Skeletal muscle tissue (tissue), 4 donors: ENCODE data around the gene MTERF4. TPM values are rescaled to one million over a fixed set of nuclear protein-coding genes. Genes with fewer than 3 reads are reported as not detected.
"Not testable (repeated sequence)": the region's sequence is repeated elsewhere in the genome, so short reads cannot be mapped to it uniquely, and the experiment has no call there.

ENCODE experiments used
- H3K27ac ChIP-seq: one replicate; pipeline ENCODE4 v1.7.0; 2013; ENCODE audit warnings: mild to moderate bottlenecking, low read depth, low read length, inconsistent platforms
- H3K27me3 ChIP-seq, 3 donors: one replicate each; pipeline ENCODE4 v1.7.0; 2013; ENCODE audit warnings: low read length in 3 of 3; ENCODE audit not compliant: control insufficient read depth in 3 of 3, insufficient read depth in 3 of 3
- H3K36me3 ChIP-seq, 3 donors: one replicate each; pipeline ENCODE4 v1.7.0; 2013; ENCODE audit warnings: low read length in 3 of 3; ENCODE audit not compliant: control insufficient read depth in 3 of 3, insufficient read depth in 3 of 3
- H3K4me1 ChIP-seq, 3 donors: one replicate each; pipeline ENCODE4 v1.7.0; 2013; ENCODE audit warnings: low read length in 3 of 3, mild to moderate bottlenecking in 3 of 3; ENCODE audit not compliant: control insufficient read depth in 3 of 3, insufficient read depth in 3 of 3
- H3K4me3 ChIP-seq, 3 donors: one replicate each; pipeline ENCODE4 v1.7.0; 2013; ENCODE audit warnings: low read length in 3 of 3
- H3K9ac ChIP-seq, 3 donors: one replicate each; pipeline ENCODE4 v1.7.0; 2013; ENCODE audit warnings: low read length in 3 of 3, mild to moderate bottlenecking in 3 of 3, moderate library complexity in 2 of 3, low read depth in 1 of 3
- H3K9me3 ChIP-seq, 3 donors: one replicate each; pipeline ENCODE4 v1.7.0; 2013; ENCODE audit warnings: low read length in 3 of 3; ENCODE audit not compliant: control insufficient read depth in 3 of 3
- total RNA-seq: library from RNA; depleted of rRNA; stranded (reverse); fragments of >200 nt; gene quantifications from one replicate; pipeline ENCODE4 v1.2.3, GENCODE V29; 2014
- donor health status: Osteomylitis.

MTERF4 gene
- total RNA-seq, 1 donor from 2014 or later = 32.4 TPM

- H3K4me1 ChIP-seq = peaks cover 14 to 28% (median 19%) of the 10 kb centered on the region in 3 donors
- H3K9me3 ChIP-seq, H3K27me3 ChIP-seq, H3K36me3 ChIP-seq, H3K4me3 ChIP-seq, H3K27ac ChIP-seq, H3K9ac ChIP-seq: not testable (repeated sequence)
Observed at GRCh38 chr2:241104611-241105010, 2.5 kb upstream of the MTERF4 start.

- peaks cover 0 to 14% (median 13%) of the 10 kb centered on the region in 3 donors for H3K36me3 ChIP-seq
- no peaks in the 10 kb centered on the region for H3K27me3 ChIP-seq
- peaks cover 17 to 35% (median 19%) of the 10 kb centered on the region in 3 donors for H3K4me1 ChIP-seq
- no peaks in the 10 kb centered on the region for H3K9me3 ChIP-seq
- peak overlapping the region; percentile 94 to 99 (median 98) for H3K9ac ChIP-seq
- no peak overlapping the region for H3K27ac ChIP-seq
- H3K4me3 ChIP-seq = peak overlapping the region; percentile 83 to 94 (median 92)
Observed at GRCh38 chr2:241103176-241103595, 1.1 kb upstream of the MTERF4 start.

- peaks cover 23 to 43% (median 34%) of the 10 kb centered on the region in 3 donors for H3K36me3 ChIP-seq
- no peak overlapping the region for H3K9ac ChIP-seq
- peaks cover 17 to 35% (median 19%) of the 10 kb centered on the region in 3 donors for H3K4me1 ChIP-seq
- H3K27me3 ChIP-seq = no peaks in the 10 kb centered on the region
- H3K4me3 ChIP-seq = no peak overlapping the region
- H3K27ac ChIP-seq = no peak overlapping the region
- no peaks in the 10 kb centered on the region for H3K9me3 ChIP-seq
Observed at GRCh38 chr2:241099246-241099645, 2.8 kb downstream of the MTERF4 start.

GRCh38 chr2:241096979-241097378 lies 5.1 kb downstream of the MTERF4 start:
- H3K4me1 ChIP-seq = peaks cover 16 to 31% (median 18%) of the 10 kb centered on the region in 3 donors
- no peak overlapping the region for H3K27ac ChIP-seq
- H3K9me3 ChIP-seq = no peaks in the 10 kb centered on the region
- no peak overlapping the region for H3K4me3 ChIP-seq
- H3K27me3 ChIP-seq = no peaks in the 10 kb centered on the region
- H3K9ac ChIP-seq = no peak overlapping the region
- peaks cover 40 to 64% (median 54%) of the 10 kb centered on the region in 3 donors for H3K36me3 ChIP-seq

GRCh38 chr2:241095594-241096290 lies 6.3 kb downstream of the MTERF4 start:
- Histone ChIP-seq H3K9me3 (no peaks in the 10 kb centered on the region), H3K27ac (no peak overlapping the region), H3K4me1 (peaks cover 9 to 26% (median 9%) of the 10 kb centered on the region in 3 donors), H3K4me3 (no peak overlapping the region), H3K36me3 (peaks cover 50 to 76% (median 65%) of the 10 kb centered on the region in 3 donors), H3K9ac (no peak overlapping the region), H3K27me3 (no peaks in the 10 kb centered on the region)

- Histone ChIP-seq H3K9me3 (no peaks in the 10 kb centered on the region), H3K27ac (no peak overlapping the region), H3K4me3 (no peak overlapping the region), H3K4me1 (peaks cover 3 to 18% (median 7%) of the 10 kb centered on the region in 3 donors), H3K27me3 (no peaks in the 10 kb centered on the region), H3K36me3 (peaks cover 52 to 75% (median 71%) of the 10 kb centered on the region in 3 donors), H3K9ac (no peak overlapping the region)
Observed at GRCh38 chr2:241094924-241095420, 7.1 kb downstream of the MTERF4 start.

GRCh38 chr2:241094172-241094571 lies 7.9 kb downstream of the MTERF4 start:
- no peak overlapping the region for H3K27ac ChIP-seq

GRCh38 chr2:241093133-241093781 lies 8.8 kb downstream of the MTERF4 start:
- H3K27ac ChIP-seq = peak overlapping the region; percentile 45
- H3K36me3 ChIP-seq = peaks cover 67 to 79% (median 73%) of the 10 kb centered on the region in 3 donors
- H3K9me3 ChIP-seq, H3K4me3 ChIP-seq, H3K9ac ChIP-seq, H3K27me3 ChIP-seq: not testable (repeated sequence)
- H3K4me1 ChIP-seq = peaks cover 3 to 11% (median 4%) of the 10 kb centered on the region in 3 donors

More at GRCh38 chr2:241094172-241094571, 7.9 kb downstream of the MTERF4 start:
- no peaks in the 10 kb centered on the region for H3K9me3 ChIP-seq
- H3K27me3 ChIP-seq = no peaks in the 10 kb centered on the region
- no peak overlapping the region for H3K9ac ChIP-seq
- H3K4me3 ChIP-seq = no peak overlapping the region
- H3K4me1 ChIP-seq = peaks cover 3 to 17% (median 7%) of the 10 kb centered on the region in 3 donors
- peaks cover 58 to 73% (median 69%) of the 10 kb centered on the region in 3 donors for H3K36me3 ChIP-seq

GRCh38 chr2:241092677-241093076 lies 9.4 kb downstream of the MTERF4 start:
- Histone ChIP-seq H3K4me3 (no peak overlapping the region), H3K36me3 (peaks cover 71 to 85% (median 79%) of the 10 kb centered on the region in 3 donors), H3K9ac (peak overlapping the region in 1 of 3 donors; percentile 25), H3K27ac (peak overlapping the region; percentile 45), H3K4me1 (peaks cover 3 to 10% (median 4%) of the 10 kb centered on the region in 3 donors), H3K27me3 (no peaks in the 10 kb centered on the region), H3K9me3 (no peaks in the 10 kb centered on the region)
